22Rv1 (cell line): ENCODE measurements around the gene NUDT1.

Experiments used
- ZFX ChIP-seq: fragments of 450-650 bp; IDR thresholded peaks from 2 replicates; pipeline ENCODE4 v1.6.1; 2017; ENCODE audit warnings: antibody characterized with exemption, borderline replicate concordance
- TF ChIP-seq, protein P1 (sequence below): fragments of 450-650 bp; IDR thresholded peaks from 2 replicates; pipeline ENCODE4 v1.5.1; 2017; ENCODE audit warnings: mild to moderate bottlenecking

DNA sequence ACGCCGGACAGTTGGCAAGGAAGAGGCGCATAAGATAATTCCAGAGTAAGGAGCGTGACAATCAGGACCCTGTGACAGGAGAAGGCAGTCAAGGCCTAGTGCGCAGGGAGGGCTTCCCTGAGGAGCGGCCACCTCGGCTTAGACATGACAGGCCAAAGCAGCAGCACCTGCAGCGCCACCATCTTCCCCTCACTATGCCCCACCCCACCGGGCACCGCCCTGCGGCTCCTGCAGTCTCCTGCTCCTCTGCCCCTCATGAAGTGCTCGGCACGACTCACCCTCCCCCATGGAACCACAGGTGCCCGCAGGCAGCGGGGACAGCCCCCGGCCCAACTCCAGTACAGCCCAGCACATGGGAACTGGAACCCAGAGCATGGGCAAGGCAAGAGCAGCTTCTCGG lies 21.1 kb upstream of the NUDT1 start:
- TF ChIP-seq, protein P1, sequence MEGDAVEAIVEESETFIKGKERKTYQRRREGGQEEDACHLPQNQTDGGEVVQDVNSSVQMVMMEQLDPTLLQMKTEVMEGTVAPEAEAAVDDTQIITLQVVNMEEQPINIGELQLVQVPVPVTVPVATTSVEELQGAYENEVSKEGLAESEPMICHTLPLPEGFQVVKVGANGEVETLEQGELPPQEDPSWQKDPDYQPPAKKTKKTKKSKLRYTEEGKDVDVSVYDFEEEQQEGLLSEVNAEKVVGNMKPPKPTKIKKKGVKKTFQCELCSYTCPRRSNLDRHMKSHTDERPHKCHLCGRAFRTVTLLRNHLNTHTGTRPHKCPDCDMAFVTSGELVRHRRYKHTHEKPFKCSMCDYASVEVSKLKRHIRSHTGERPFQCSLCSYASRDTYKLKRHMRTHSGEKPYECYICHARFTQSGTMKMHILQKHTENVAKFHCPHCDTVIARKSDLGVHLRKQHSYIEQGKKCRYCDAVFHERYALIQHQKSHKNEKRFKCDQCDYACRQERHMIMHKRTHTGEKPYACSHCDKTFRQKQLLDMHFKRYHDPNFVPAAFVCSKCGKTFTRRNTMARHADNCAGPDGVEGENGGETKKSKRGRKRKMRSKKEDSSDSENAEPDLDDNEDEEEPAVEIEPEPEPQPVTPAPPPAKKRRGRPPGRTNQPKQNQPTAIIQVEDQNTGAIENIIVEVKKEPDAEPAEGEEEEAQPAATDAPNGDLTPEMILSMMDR, result no peak
- TF ChIP-seq ZFX, result no peak
